GM19455 (cell line): ENCODE data around the gene BCORL1.

Experiments
- ATAC-seq: cut with Tn5 transposase; IDR thresholded peaks from one replicate; pipeline ENCODE4 v1.9.1; 2021; ENCODE audit not compliant: unreplicated experiment

The BCORL1 gene, protein sequence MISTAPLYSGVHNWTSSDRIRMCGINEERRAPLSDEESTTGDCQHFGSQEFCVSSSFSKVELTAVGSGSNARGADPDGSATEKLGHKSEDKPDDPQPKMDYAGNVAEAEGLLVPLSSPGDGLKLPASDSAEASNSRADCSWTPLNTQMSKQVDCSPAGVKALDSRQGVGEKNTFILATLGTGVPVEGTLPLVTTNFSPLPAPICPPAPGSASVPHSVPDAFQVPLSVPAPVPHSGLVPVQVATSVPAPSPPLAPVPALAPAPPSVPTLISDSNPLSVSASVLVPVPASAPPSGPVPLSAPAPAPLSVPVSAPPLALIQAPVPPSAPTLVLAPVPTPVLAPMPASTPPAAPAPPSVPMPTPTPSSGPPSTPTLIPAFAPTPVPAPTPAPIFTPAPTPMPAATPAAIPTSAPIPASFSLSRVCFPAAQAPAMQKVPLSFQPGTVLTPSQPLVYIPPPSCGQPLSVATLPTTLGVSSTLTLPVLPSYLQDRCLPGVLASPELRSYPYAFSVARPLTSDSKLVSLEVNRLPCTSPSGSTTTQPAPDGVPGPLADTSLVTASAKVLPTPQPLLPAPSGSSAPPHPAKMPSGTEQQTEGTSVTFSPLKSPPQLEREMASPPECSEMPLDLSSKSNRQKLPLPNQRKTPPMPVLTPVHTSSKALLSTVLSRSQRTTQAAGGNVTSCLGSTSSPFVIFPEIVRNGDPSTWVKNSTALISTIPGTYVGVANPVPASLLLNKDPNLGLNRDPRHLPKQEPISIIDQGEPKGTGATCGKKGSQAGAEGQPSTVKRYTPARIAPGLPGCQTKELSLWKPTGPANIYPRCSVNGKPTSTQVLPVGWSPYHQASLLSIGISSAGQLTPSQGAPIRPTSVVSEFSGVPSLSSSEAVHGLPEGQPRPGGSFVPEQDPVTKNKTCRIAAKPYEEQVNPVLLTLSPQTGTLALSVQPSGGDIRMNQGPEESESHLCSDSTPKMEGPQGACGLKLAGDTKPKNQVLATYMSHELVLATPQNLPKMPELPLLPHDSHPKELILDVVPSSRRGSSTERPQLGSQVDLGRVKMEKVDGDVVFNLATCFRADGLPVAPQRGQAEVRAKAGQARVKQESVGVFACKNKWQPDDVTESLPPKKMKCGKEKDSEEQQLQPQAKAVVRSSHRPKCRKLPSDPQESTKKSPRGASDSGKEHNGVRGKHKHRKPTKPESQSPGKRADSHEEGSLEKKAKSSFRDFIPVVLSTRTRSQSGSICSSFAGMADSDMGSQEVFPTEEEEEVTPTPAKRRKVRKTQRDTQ (N-terminal part only)

DNA sequence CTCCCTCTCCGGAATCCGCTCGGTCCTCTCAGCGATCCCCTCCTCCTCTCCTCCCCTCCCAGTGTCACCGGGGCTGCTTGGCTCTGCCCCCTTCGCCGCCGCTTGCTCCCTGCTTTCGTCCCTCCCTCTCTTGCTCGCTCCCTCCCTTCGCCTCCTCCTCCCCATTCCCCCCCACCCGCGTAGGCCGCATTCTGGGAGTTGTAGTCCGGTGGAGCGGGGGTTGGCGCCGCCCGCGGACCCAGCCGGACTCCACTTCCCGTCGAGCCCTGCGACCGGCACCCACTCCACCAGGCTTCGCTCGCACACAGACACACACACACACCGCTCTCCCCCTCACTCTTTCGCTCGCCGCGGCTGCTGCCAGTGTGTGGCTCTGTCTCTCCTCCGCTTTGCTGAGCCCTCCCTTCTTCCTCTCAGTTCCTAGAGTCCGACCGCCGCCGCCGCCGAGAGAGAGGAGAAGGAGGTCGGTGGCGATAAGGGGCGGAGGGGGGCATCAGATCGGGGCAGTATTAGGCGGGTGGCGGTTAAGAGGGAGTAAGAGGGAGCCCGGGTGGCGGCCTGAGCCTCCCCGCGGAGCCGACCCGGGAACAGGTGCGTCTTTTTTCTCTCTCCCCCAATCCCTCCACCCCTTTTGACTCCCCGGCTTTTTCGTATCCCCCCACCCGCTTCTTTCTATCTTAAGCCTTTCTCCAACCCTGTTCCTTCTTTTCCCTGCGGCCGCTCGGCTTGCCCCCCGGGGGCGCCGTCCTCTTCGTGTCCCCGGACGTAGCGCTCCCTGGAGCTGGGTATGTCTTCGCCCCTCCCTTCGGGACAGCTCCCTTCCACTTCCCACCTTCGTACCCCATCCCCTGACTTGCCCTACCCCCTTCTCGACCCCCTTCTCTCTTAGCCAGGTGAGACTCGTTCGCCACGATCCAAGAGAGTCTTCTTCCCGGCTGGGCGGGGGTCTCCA is at the start of gene BCORL1:
TSS of gene BCORL1 (plus strand) at position 336 of the 952 bp plus-strand sequence. CDS start 22,597 bp downstream, outside the sequence.
- ATAC-seq: peak; percentile 93

DNA sequence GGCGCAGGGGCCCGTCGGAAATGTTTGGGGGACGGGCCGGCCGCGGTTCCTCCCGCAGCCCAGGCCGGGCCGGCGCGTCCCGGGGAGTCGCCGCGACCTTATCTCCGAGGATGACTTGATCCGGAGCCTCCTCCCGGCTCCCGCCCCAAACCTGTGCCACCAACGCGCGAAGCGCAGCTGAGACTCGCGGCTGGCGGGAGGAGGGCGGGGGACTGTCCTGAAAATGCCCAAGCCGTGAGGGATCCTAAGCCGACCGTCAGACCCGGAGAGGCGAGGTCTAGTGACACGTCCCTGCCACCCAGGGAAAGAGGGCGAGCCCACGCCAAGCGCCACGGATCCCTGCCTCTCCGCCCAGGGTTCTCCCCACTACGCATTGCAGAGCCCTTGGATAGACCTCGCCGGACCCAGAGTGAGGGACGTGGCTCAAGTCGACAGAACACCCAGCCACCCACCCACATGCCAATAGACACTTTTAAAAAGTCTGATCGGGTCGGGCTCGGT is 49.6 kb upstream of the BCORL1 start:
- peak; percentile 23 for ATAC-seq

DNA sequence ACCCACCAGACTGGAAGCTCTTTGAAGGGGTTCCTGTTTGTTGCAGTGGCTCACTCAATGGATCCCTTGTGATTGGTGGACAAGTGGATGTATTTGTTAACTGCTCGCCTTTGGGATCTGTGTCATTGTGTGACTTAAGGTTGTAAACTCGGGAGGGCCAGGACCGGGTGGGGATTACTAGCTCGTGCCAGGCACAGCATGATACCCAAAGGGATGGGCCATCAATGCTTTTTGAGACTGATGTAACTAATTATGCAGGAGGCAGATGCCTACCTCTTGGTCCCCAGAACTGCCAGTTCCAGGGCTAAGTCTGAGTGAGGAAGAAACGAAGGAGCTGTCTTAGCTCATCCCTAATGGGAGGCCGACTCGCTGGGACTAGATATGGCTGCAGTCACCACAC is 48.7 kb upstream of the BCORL1 start:
- no peak for ATAC-seq

DNA sequence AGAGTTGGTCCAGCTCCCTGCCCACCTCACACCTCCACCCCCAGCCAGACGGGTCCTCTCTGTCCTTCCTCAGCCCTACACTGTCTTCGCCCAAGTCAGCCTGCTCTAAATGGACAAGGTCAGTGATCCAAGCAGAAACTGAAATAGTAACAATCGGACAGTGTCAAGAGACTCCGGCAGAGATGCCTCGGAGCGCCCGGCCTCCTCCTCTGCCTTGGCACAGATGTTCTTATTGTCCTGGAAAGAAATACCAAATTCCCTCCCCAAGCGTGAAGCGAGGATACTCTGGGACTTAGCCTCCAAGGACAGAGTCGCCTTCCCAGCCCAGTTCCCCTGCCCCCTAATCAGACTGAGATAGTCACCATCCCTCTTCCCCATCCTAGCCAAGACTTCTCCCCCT is 48.0 kb upstream of the BCORL1 start:
- no peak for ATAC-seq

DNA sequence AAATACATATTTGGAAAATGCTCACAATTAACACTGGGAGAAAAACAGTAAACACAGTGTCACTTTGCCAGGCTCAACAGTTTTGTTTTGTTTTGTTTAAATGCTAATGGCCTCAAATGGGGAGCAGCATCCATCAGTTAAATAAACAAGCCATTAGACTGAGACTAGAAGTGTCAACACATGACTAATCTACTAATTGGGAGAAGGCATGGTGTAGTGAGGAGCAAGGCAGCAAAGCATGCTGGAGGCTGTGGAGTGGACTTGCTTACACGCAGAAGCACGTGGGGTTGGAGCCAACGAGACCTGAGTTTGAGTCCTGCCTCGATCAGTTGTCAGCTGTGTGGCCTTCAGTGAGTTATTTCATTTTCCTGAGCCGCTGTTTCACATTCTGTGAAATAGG is 47.5 kb upstream of the BCORL1 start:
- ATAC-seq: no peak

DNA sequence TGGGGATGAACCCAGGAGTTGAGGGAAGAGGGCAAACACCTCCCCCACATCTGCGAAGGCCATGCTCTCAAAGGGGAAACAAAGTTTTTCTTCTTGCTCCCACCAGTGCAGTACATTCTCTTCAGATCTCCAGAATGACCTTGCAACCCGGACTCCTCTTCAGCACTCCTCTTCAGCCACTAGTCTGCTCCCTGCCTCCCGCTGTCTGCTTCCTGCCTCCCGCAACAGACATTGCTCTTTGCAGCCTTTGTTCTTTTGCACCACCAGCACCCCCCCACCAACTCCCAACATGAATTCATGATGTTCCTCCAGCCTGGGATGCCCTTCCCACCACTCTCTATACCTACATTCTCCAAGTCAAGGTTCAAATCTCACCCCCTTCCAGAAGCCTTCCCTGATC is 44.4 kb upstream of the BCORL1 start:
- no peak for ATAC-seq

DNA sequence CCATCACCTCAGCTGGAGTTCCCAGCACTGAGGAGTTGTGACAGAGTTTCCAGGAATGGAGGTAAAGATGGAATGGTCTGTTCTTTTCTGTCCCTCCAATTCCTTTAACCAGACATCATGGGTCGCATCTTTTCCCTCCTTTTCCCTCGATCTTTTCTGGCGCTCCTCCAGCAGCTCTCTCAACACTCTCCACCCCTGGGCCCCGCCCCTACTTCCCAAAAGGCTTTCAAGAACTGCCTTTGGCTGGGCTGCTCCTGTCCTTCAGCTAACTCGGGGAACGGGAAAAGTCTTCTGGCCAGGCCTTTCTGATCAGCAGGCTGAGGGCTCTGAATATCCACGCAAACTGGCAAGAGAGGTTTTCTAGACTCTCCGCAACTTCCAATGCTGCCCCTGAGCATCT is 42.4 kb upstream of the BCORL1 start:
- ATAC-seq: no peak

DNA sequence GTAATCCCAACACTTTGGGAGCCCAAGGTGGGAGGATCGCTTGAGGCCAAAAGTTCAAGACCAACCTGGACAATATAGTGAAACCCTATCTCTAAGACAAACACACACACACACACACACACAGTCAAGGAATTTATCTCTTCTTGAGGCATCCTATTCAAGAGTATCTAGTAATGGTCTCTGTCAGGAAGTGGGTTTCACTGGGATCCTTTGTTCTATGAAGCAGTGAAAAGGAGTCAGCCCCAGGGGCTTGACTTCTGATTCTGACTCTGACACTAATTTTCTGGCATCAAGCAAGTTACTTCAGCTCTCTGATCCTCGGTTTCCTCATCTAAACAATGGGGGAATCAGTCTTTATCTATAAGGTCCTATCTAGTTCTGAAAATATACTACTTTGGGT is 41.7 kb upstream of the BCORL1 start:
- no peak for ATAC-seq

DNA sequence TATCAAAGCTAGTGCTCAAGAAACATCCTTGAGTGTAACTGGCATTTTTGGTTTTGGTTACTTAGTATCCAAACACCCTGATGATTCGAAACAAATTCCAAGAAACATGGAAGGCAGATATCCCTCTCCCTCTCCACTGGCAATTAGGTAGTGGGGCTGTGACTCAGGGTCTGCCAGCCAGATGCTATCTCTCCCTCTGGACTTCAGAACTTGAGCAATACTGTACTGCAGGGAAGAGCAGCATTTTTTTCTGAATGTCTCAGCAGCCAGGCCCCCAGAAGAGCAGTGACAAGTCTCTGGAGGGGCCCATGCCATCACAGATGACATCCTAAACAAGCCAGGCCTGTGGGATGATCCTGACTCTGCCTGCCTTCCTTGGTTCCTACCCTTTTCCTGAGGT is 37.3 kb upstream of the BCORL1 start:
- no peak for ATAC-seq

DNA sequence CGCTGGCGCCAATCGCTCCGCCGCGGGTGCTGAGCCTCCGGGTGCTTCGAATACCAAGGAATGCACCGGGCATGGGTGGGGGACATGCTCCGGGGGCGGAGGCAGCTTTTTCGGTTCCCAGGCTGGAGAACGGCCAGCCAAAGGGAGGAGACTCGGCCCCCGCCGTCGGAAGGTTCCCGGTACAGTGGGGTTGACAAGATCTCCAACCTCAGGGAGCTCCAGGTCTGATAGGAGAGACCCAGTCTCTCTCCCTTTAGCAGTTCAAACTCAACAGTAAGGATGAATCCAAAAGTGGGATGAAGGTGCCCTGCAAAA is 29.1 kb upstream of the BCORL1 start:
- no peak for ATAC-seq

DNA sequence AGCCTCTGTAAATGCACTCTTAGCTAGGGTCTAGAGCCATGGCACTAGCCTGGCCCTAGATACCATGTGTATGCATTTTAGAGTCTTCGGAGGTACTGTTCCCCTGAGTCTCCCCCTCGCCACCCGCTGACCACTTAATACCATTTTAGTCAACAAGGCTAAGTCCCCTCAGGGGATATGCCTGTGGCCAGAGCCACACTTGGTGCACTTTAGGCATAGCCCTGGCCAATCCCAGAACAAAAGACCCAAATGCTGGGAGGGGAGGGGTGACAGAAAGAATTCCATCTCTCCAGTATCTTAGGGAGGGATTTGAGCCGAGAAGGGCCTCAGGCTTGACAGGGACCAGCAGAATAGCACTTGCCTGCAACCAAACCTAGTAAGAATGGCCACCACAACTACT is 28.6 kb upstream of the BCORL1 start:
- no peak for ATAC-seq

DNA sequence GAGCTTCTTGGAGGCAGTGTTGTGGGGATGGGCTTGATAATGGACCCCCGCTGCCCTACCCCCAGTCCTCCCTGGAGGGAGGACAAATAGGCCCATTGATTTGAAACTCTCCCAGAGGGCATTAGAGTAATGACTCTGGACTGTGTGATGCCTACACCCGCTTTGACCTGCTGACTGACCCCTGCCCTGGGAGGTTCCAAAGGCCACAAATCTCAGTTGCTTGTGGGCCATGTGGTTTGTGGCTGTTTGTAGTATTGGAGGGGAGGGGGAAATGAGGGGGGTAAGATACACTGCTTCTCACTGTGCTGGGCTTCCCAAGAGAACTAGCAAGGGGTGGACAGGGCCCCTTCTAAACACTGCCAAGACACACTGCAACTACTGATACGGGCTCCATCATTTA is 27.6 kb upstream of the BCORL1 start:
- ATAC-seq: no peak

DNA sequence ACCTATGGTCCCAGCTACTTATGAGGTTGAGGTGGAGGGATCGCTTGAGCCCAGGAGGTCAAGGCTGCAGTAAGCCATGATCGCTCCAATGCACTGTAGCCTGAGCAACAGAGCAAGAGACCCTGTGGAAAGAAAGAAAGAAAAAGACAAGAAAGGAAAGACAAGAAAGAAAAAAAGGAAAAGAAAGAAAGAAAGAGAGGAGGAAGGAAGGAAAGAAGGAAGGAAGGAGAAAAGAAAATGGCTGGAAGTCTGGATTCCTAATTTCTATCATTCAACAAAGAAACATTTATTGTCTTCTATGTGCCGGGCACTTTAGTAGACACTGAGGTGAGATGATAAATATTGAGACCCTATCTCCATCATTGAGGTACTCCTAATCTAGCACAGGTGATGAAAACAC is 26.8 kb upstream of the BCORL1 start:
- no peak for ATAC-seq

DNA sequence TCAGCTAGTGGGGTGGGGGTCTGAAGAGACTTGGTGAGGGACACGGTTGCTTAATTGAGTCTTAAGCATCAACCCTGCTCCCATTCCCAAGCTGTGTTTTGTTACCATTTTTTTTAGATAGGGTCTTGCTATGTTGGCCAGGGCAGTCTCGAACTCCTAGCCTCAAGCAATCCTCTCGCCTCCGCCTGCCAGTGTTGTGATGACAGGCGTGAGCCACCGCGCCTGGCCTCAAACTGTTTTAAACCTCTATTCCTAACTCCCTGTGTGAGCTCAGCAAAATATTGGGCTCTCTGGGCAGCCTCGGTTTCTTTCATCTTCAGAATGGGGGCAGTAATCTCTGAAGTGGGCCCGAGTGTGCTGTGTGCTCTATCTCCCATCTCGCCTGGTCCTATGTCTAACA is 26.3 kb upstream of the BCORL1 start:
- no peak for ATAC-seq

DNA sequence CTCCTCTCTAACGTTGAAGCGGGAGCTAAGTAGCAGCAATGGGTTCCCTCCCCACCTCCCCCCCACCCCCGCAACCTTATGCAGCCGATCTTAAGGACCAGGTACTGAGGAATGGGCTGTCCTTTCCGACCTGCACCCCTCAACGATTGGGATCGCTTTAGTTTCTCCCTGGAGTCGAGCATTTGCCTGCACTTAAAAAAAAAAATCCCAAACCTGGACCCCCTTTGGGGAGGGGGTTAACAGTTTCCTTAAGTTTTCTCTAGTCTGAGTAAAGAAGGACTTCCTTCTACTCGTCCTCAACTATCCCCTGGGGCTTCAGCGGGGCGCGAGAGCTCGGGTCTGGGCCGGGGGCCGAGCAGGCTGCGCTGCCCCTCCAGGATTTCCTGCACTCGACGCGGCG is 25.7 kb upstream of the BCORL1 start:
- no peak for ATAC-seq

DNA sequence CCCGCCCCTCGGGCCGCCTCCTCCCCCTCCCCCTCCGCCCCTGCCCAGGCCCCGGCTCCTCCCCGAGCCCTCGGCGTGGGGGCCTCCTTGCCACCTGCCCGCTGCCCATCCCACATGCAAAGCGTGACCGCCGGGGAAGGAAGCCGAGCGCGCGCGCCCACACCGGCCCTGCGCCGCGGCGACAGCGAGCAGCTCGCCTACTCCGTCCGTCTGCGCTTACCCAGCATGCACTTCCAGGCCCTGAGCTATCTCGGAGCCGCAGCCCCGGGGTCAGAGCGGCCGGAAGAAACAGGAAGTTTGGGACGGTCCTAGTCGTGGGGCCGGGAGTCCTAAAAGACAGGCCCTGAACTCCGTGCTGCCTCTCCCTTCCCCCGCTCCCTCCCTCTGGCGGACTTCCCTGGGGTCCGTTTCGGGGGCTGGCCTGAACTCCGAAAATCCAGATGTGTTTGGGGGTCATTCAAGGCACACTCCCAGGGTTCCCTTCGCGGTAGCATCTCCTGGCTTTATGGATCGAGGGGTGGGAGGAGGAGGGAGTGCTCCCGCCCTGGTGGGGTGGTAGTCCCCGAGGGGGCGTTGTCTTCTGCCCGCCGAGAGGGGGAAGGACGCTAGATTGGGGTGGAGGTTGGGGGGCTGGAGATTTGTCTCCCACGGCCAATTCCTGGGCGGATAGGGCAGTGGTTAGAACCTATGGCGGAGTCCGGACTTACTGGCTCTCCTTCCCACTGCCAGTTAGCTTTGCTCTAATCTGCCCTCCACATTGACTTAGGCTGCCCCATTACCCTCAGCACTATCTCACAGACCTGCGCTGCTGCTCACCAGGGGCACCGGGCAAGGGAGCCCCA is 25.0 kb upstream of the BCORL1 start:
- peak; percentile 84 for ATAC-seq

DNA sequence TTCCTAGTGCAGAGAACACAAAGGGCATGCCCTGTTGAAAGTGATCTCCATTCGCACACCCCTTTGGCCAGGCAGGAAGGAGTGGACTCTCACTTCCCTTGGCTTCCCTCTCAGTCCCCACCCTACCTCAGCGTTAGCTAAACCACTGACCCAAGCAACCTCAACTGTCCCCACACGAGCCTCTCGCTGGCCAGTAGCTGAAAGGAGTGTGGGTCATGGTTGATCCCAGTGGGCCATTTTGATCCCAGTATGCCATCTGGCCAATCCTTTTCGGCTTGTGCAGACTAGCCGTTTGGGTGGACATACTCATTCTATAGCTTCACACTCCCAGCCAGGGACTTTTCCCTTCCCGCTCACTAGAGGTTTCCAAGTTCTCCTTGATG is 24.4 kb upstream of the BCORL1 start:
- ATAC-seq: no peak

DNA sequence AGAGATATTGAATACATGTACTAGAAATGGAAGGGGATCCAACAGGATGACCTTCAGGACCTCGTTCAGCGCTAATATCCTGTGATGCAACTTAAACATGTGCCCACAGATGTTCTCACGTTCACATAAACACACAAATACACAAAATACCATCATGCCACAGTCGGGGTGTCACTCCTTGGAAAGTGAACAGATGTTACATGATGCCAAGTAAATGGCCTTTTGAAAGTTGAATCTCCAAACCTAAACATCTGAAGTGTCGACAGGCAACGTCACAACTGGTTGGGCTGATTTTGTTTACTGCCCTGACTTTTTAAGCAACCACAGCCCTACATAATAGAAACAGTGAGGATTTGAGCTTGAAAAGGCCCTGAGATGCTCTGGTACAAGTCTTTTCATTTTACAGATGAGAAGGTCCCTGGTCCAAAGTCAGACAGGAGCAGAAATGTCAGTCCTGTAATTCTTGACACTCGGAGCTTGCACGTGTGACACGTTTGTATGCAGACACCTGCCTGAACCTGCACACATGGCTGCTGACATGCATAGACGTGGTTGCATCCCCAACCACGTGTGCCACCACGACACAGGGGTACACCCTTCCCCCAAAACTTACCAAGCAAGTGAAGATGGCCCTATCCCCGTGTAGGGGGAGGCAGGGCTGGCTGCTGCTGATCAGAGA is 23.5 kb upstream of the BCORL1 start:
- no peak for ATAC-seq

DNA sequence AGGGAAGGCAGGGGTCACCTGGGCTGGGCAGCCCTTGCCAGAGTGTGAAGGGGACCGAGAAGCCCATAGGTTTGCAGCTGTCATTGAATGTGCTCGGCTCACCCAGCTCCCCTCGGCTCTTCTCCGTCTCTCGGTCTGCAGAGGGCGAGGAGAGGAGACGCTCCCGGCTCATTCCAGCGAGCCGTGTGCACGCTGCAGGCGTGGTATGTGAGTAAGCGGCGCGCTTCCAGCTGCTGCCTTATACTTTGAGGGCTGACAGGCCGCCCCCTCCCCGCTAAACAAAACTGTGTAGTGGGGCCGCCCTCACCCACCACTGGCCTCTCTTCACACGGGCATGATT is 23.0 kb upstream of the BCORL1 start:
- ATAC-seq: no peak
